Liver (tissue), 9 donors: ENCODE data around the gene PRKCH. TPM values are rescaled to one million over a fixed set of nuclear protein-coding genes. Genes with fewer than 3 reads are reported as not detected.

Experiments
- DNase-seq: peaks from one replicate; pipeline ENCODE4 v3.0.0-alpha.2; 2017; ENCODE audit warnings: low spot score
- H3K27ac ChIP-seq, 2 donors: one replicate each; pipeline ENCODE4 v1.7.0; 2013; ENCODE audit warnings: inconsistent platforms in 2 of 2, low read length in 2 of 2, control low read depth in 1 of 2, low read depth in 1 of 2, mild to moderate bottlenecking in 1 of 2
- H3K27me3 ChIP-seq, 4 donors: one replicate each; pipeline versions ENCODE4 v1.6.1 to v1.7.0; 2013; ENCODE audit warnings: low read length in 3 of 4, inconsistent platforms in 1 of 4, mild to moderate bottlenecking in 1 of 4, moderate library complexity in 1 of 4; ENCODE audit not compliant: control insufficient read depth in 4 of 4, insufficient read depth in 4 of 4
- H3K36me3 ChIP-seq, 4 donors: one replicate each; pipeline versions ENCODE4 v1.6.1 to v1.7.0; 2013; ENCODE audit warnings: low read length in 3 of 4, mild to moderate bottlenecking in 3 of 4, low read depth in 1 of 4, moderate library complexity in 1 of 4; ENCODE audit not compliant: control insufficient read depth in 4 of 4, insufficient read depth in 3 of 4
- H3K4me1 ChIP-seq, 4 donors: one replicate each; pipeline versions ENCODE4 v1.6.1 to v1.7.0; 2013; ENCODE audit warnings: low read length in 3 of 4, mild to moderate bottlenecking in 3 of 4, moderate library complexity in 1 of 4; ENCODE audit not compliant: control insufficient read depth in 4 of 4, insufficient read depth in 4 of 4
- H3K4me3 ChIP-seq, 3 donors: one replicate each; pipeline versions ENCODE4 v1.6.1 to v1.7.0; 2013; ENCODE audit warnings: low read length in 3 of 3, control low read depth in 1 of 3, low read depth in 1 of 3, mild to moderate bottlenecking in 1 of 3
- H3K9ac ChIP-seq, 2 donors: one replicate each; pipeline ENCODE4 v1.7.0; 2013; ENCODE audit warnings: low read length in 2 of 2, mild to moderate bottlenecking in 2 of 2, moderate library complexity in 2 of 2, control low read depth in 1 of 2, low read depth in 1 of 2
- H3K9me3 ChIP-seq, 4 donors: one replicate each; pipeline versions ENCODE4 v1.6.1 to v1.7.0; 2013; ENCODE audit warnings: low read length in 3 of 4; ENCODE audit not compliant: control insufficient read depth in 4 of 4
- ATF3 ChIP-seq: IDR thresholded peaks from 2 replicates; pipeline ENCODE4 v1.6.1; 2016; ENCODE audit warnings: antibody characterized with exemption
- FOXA1 ChIP-seq: IDR thresholded peaks from 2 replicates; pipeline ENCODE4 v1.6.1; 2016; ENCODE audit warnings: antibody characterized with exemption
- FOXA2 ChIP-seq: IDR thresholded peaks from 2 replicates; pipeline ENCODE4 v1.6.1; 2016; ENCODE audit warnings: antibody characterized with exemption
- GABPA ChIP-seq, 2 donors: IDR thresholded peaks in 1 of 2; conservative IDR thresholded peaks in 1 of 2; 2 replicates each; pipeline ENCODE4 v1.6.1; 2016; ENCODE audit warnings: antibody characterized with exemption in 2 of 2, mild to moderate bottlenecking in 1 of 2, moderate library complexity in 1 of 2
- HNF4A ChIP-seq, 2 donors: conservative IDR thresholded peaks; 2 replicates each; pipeline ENCODE4 v1.6.1; 2016; ENCODE audit warnings: antibody characterized with exemption in 2 of 2, mild to moderate bottlenecking in 2 of 2
- HNF4G ChIP-seq: IDR thresholded peaks from 2 replicates; pipeline ENCODE4 v1.6.1; 2016; ENCODE audit warnings: antibody characterized with exemption
- JUND ChIP-seq, 2 donors: IDR thresholded peaks; 2 replicates each; pipeline ENCODE4 v1.6.1; 2016; ENCODE audit warnings: antibody characterized with exemption in 2 of 2
- MAX ChIP-seq: IDR thresholded peaks from 2 replicates; pipeline ENCODE4 v1.6.1; 2016; ENCODE audit warnings: antibody characterized with exemption
- NR2F2 ChIP-seq: IDR thresholded peaks from 2 replicates; pipeline ENCODE4 v1.6.1; 2016; ENCODE audit warnings: antibody characterized with exemption
- RAD21 ChIP-seq, 2 donors: IDR thresholded peaks; 2 replicates each; pipeline ENCODE4 v1.6.1; 2016; ENCODE audit warnings: antibody characterized with exemption in 2 of 2, mild to moderate bottlenecking in 2 of 2
- RXRA ChIP-seq, 2 donors: IDR thresholded peaks; 2 replicates each; pipeline ENCODE4 v1.6.1; 2017 to 2018; ENCODE audit warnings: antibody characterized with exemption in 2 of 2, mild to moderate bottlenecking in 1 of 2
- TAF1 ChIP-seq: conservative IDR thresholded peaks from 2 replicates; pipeline ENCODE4 v1.6.1; 2016; ENCODE audit warnings: antibody characterized with exemption, mild to moderate bottlenecking
- ZBTB33 ChIP-seq: IDR thresholded peaks from 2 replicates; pipeline ENCODE4 v1.6.1; 2016; ENCODE audit warnings: antibody characterized with exemption
- WGBS: extraction: QIAGEN DNeasy Blood & Tissue Kit; methylation state at CpG from one replicate; pipeline ENCODE4 v1.1.7; 2013; 5-methylcytosine and 5-hydroxymethylcytosine counted together
- polyA plus RNA-seq, 2 donors: library from polyadenylated mRNA; stranded (reverse) in 1 of 2; unstranded in 1 of 2; fragments of 200-250 nt in 1 of 2; fragments of >200 nt in 1 of 2; fragmentation: Nextera tagmentation in 1 of 2; extraction: Ambion mirVana in 1 of 2; gene quantifications; one replicate each; pipeline versions ENCODE4 v1.2.1 to v1.2.3, GENCODE V29; 2013 to 2015
- total RNA-seq, 2 donors: library from RNA; depleted of rRNA; stranded (reverse); fragments of >200 nt; gene quantifications; one replicate each; pipeline ENCODE4 v1.2.3, GENCODE V29; 2014
- TF ChIP-seq, protein P1 (sequence below): IDR thresholded peaks from 2 replicates; pipeline ENCODE4 v1.6.1; 2016; ENCODE audit warnings: antibody characterized with exemption, mild to moderate bottlenecking
- donor health status: healthy.
- donor health status: healthy.
- donor health status: healthy.
- donor health status: healthy.
- donor health status: healthy.

The PRKCH gene
- total and polyA plus RNA-seq, 4 donors: 3.9 to 13.7 (median 7.0) TPM

GRCh38 chr14:61439779-61440418 is 118.5 kb downstream of the PRKCH start:
- WGBS: 75% methylated on average over 4 of the region's 4 CpGs
- Histone ChIP-seq H3K9me3 (no peaks in the 10 kb centered on the region), H3K27me3 (no peaks in the 10 kb centered on the region), H3K36me3 (no peaks in the 10 kb centered on the region), H3K4me1 (peaks cover 5 to 13% (median 9%) of the 10 kb centered on the region in 4 donors), H3K27ac (peak overlapping the region; percentile 5 to 31), H3K4me3 (no peak overlapping the region), H3K9ac (no peak overlapping the region)
- TF ChIP-seq RAD21 (IDR thresholded peaks at IDR 0.05) (no peak), FOXA1 (no peak), NR2F2 (no peak), HNF4G (no peak), GABPA (IDR thresholded peaks at IDR 0.05 in 1 of 2, conservative IDR thresholded peaks at IDR 0.05 in 1 of 2) (no peak), HNF4A (conservative IDR thresholded peaks at IDR 0.05) (no peak)
- DNase-seq: no peak

DNA sequence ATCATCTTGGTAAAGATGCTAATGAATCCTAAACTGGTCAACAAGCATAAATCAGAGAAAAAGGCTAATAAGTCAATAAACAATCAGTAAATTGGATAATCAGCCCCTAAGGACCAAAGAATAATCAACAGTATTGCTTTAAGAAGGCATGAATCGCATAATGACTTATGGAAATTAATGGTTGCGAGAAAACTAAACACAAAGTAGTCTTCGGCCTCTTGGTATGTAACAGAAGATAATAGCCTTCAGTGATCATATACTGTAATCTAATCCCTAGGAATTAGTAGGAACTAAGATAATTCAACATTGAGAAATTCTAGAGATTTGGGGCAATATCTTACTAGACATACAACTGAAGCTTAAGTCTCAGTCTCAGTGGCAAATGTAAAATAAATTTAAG is 122.1 kb downstream of the PRKCH start:
- TF ChIP-seq FOXA2 (no peak), ATF3 (no peak), GABPA (IDR thresholded peaks at IDR 0.05 in 1 of 2, conservative IDR thresholded peaks at IDR 0.05 in 1 of 2) (no peak), ZBTB33 (no peak), RXRA (IDR thresholded peaks at IDR 0.05) (no peak), MAX (no peak), HNF4G (no peak), JUND (IDR thresholded peaks at IDR 0.05) (no peak), FOXA1 (no peak), TAF1 (no peak)
- TF ChIP-seq, protein P1, sequence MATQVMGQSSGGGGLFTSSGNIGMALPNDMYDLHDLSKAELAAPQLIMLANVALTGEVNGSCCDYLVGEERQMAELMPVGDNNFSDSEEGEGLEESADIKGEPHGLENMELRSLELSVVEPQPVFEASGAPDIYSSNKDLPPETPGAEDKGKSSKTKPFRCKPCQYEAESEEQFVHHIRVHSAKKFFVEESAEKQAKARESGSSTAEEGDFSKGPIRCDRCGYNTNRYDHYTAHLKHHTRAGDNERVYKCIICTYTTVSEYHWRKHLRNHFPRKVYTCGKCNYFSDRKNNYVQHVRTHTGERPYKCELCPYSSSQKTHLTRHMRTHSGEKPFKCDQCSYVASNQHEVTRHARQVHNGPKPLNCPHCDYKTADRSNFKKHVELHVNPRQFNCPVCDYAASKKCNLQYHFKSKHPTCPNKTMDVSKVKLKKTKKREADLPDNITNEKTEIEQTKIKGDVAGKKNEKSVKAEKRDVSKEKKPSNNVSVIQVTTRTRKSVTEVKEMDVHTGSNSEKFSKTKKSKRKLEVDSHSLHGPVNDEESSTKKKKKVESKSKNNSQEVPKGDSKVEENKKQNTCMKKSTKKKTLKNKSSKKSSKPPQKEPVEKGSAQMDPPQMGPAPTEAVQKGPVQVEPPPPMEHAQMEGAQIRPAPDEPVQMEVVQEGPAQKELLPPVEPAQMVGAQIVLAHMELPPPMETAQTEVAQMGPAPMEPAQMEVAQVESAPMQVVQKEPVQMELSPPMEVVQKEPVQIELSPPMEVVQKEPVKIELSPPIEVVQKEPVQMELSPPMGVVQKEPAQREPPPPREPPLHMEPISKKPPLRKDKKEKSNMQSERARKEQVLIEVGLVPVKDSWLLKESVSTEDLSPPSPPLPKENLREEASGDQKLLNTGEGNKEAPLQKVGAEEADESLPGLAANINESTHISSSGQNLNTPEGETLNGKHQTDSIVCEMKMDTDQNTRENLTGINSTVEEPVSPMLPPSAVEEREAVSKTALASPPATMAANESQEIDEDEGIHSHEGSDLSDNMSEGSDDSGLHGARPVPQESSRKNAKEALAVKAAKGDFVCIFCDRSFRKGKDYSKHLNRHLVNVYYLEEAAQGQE: no peak
- H3K27ac ChIP-seq: no peak overlapping the region
- H3K9ac ChIP-seq: no peak overlapping the region
- DNase-seq: no peak
- no peaks in the 10 kb centered on the region for H3K9me3 ChIP-seq
- H3K4me1 ChIP-seq: peaks cover 5 to 12% (median 9%) of the 10 kb centered on the region in 4 donors
- no peak overlapping the region for H3K4me3 ChIP-seq
- no peaks in the 10 kb centered on the region for H3K36me3 ChIP-seq
- 96% methylated on average over 3 of the region's 3 CpGs for WGBS
- H3K27me3 ChIP-seq: no peaks in the 10 kb centered on the region
